Prostate gland (tissue), 2 donors: ENCODE measurements around the gene ASIC4. TPM values are rescaled to one million over a fixed set of nuclear protein-coding genes. Genes with fewer than 3 reads are reported as not detected.

Experiments used
- DNase-seq: peaks from one replicate; pipeline ENCODE4 v3.0.0-alpha.2; 2019; ENCODE audit warnings: low spot score
- H3K27ac ChIP-seq, 2 donors: fragments of 200-600 bp; sonication (generic); 2 replicates each; pipeline ENCODE4 v1.5.1; 2017 to 2019
- H3K27me3 ChIP-seq: fragments of 200-600 bp; sonication (generic); replicated peaks from 2 replicates; pipeline ENCODE4 v1.5.1; 2019; ENCODE audit not compliant: insufficient read depth
- H3K36me3 ChIP-seq, 2 donors: fragments of 200-600 bp; sonication (generic); 1 replicate in 1 of 2; 2 replicates in 1 of 2; pipeline versions ENCODE4 v1.5.1 to v1.8.1; 2017 to 2019
- H3K4me1 ChIP-seq: fragments of 200-600 bp; sonication (generic); replicated peaks from 2 replicates; pipeline ENCODE4 v1.5.1; 2019
- H3K4me3 ChIP-seq, 2 donors: fragments of 200-600 bp; sonication (generic); 2 replicates each; pipeline ENCODE4 v1.5.1; 2017 to 2019
- H3K9me3 ChIP-seq: fragments of 200-600 bp; sonication (generic); 2 replicates; pipeline ENCODE4 v1.5.1; 2017
- CTCF ChIP-seq, 4 experiments: fragments of 200-600 bp in 2 of 4; fragments of 450-650 bp in 2 of 4; sonication (generic) in 2 of 4; IDR thresholded peaks; 1 replicate in 3 of 4; 2 replicates in 1 of 4; pipeline ENCODE4 v1.5.1; 2016 to 2019; ENCODE audit warnings: antibody characterized with exemption in 4 of 4, mild to moderate bottlenecking in 2 of 4, moderate library complexity in 2 of 4
- POLR2A ChIP-seq: fragments of 450-650 bp; IDR thresholded peaks from one replicate; pipeline ENCODE4 v1.6.1; 2016; ENCODE audit warnings: antibody characterized with exemption, mild to moderate bottlenecking
- POLR2AphosphoS5 ChIP-seq: sonication (generic); formaldehyde crosslinking; IDR thresholded peaks from one replicate; pipeline ENCODE4 v1.6.1; 2017; ENCODE audit warnings: antibody characterized with exemption
- WGBS: methylation state at CpG from one replicate; pipeline ENCODE4 v1.1.5; 2018; 5-methylcytosine and 5-hydroxymethylcytosine counted together
- intact Hi-C: fragments of 100-400 bp; cut with DNase I; formaldehyde crosslinking; loops from one replicate; pipeline ENCODE4 v1.14.2; 2022
- total RNA-seq, 2 donors: library from RNA; depleted of rRNA; stranded (reverse); fragments of >200 nt; gene quantifications; one replicate each; pipeline ENCODE4 v1.1.0, GENCODE V29; 2016

Gene ASIC4
- total RNA-seq, 2 donors from 2014 or later = 0.09 to 0.45 TPM

- H3K4me1 ChIP-seq = no peaks in the 10 kb centered on the region
- no peaks in the 10 kb centered on the region for H3K36me3 ChIP-seq
- no peaks in the 10 kb centered on the region for H3K27me3 ChIP-seq
- peak overlapping the region; percentile 77 to 88 for H3K27ac ChIP-seq
- no peak for DNase-seq
- H3K4me3 ChIP-seq = peak overlapping the region; percentile 63 to 78
- WGBS = 18% methylated on average over 50 of the region's 95 CpGs
- TF ChIP-seq POLR2A = peak; percentile 51
- no peak for TF ChIP-seq POLR2AphosphoS5
- peak in 1 of 4 experiments; percentile 16 for TF ChIP-seq CTCF (IDR thresholded peaks at IDR 0.05)
- intact Hi-C loops = no loop called here
- no peaks in the 10 kb centered on the region for H3K9me3 ChIP-seq
Observed at GRCh38 chr2:219570194-219570923, 56.1 kb downstream of the ASIC4 start.

- Histone ChIP-seq H3K4me1 (no peaks in the 10 kb centered on the region), H3K9me3 (no peaks in the 10 kb centered on the region), H3K27me3 (no peaks in the 10 kb centered on the region), H3K27ac (peak overlapping the region; percentile 77 to 88), H3K4me3 (peak overlapping the region; percentile 63 to 78), H3K36me3 (no peaks in the 10 kb centered on the region)
- TF ChIP-seq POLR2A = no peak
- WGBS = 0% methylated on average over 40 of the region's 55 CpGs
- intact Hi-C loops = no loop called here
- no peak for DNase-seq
Observed at GRCh38 chr2:219570924-219571310, 56.6 kb downstream of the ASIC4 start.

- 8% methylated on average over 34 of the region's 42 CpGs for WGBS
- TF ChIP-seq POLR2A (no peak), CTCF (IDR thresholded peaks at IDR 0.05) (no peak), POLR2AphosphoS5 (no peak)
- peak; percentile 57 for DNase-seq
- H3K27ac ChIP-seq = peak within 1 kb of the TSS; percentile 77 to 88
- H3K27me3 ChIP-seq = no peaks in the 10 kb centered on the region
- no peaks in the 10 kb centered on the region for H3K9me3 ChIP-seq
- intact Hi-C loops = no loop called here
- H3K36me3 ChIP-seq = no peaks in the 10 kb centered on the region
- H3K4me1 ChIP-seq = no peaks in the 10 kb centered on the region
- peak within 1 kb of the TSS; percentile 63 to 78 for H3K4me3 ChIP-seq
Observed at GRCh38 chr2:219571311-219572236, 57.3 kb downstream of the ASIC4 start, which contains the start of gene OBSL1. Gene OBSL1, minus strand, starts transcription at chr2:219571539. Its CDS starts 307 bp downstream, at chr2:219571232.

GRCh38 chr2:219572237-219573001, 58.1 kb downstream of the ASIC4 start, which contains the start of gene INHA:
Gene INHA, plus strand, starts transcription at chr2:219572310. Its CDS starts 65 bp downstream, at chr2:219572375.
- intact Hi-C loops = no loop called here
- Histone ChIP-seq H3K27ac (peak within 1 kb of the TSS; percentile 77 to 88), H3K36me3 (no peaks in the 10 kb centered on the region), H3K9me3 (no peaks in the 10 kb centered on the region), H3K27me3 (no peaks in the 10 kb centered on the region), H3K4me1 (no peaks in the 10 kb centered on the region), H3K4me3 (peak within 1 kb of the TSS; percentile 63 to 78)
- WGBS = 79% methylated on average over 13 of the region's 13 CpGs
- DNase-seq = no peak
- TF ChIP-seq POLR2AphosphoS5 (no peak), CTCF (IDR thresholded peaks at IDR 0.05) (no peak), POLR2A (no peak)
